ENCODE results near the gene BAG2. TPM values are rescaled to one million over a fixed set of nuclear protein-coding genes. Genes with fewer than 3 reads are reported as not detected.

BAG2 gene
- total RNA-seq, 2 donors from 2014 or later: 15.7 to 19.6 TPM

DNA sequence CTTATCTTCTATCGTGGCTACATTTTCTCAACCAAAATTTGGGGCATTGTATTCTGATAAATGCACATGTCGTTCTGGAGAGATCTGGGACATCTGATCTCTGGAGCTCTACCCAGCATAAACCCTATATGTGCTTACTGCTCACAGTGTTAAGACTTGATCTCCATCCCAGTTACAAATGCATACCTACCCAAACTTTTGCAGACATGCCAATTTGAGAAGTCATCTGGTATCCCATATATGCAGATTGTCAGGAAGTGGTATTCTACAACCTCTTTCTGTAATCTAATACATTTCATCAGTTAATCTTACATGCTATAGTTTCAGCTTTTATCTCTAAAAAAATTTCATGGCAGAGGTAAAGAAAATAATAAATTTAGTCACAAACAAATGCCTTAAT is 11.2 kb downstream of the BAG2 start:
- Histone ChIP-seq H3K27me3 (replicated peaks; ENCODE audit: insufficient read depth) (no peaks in the 10 kb centered on the region), H3K27ac (no peak overlapping the region), H3K4me3 (no peak overlapping the region), H3K9me3 (no peaks in the 10 kb centered on the region), H3K36me3 (peaks cover 18% of the 10 kb centered on the region), H3K4me1 (ENCODE audit: control insufficient read depth in 1 of 2, low read depth in 2 of 2) (peaks cover 15 to 23% of the 10 kb centered on the region in 2 donors)
- TF ChIP-seq, protein P1, sequence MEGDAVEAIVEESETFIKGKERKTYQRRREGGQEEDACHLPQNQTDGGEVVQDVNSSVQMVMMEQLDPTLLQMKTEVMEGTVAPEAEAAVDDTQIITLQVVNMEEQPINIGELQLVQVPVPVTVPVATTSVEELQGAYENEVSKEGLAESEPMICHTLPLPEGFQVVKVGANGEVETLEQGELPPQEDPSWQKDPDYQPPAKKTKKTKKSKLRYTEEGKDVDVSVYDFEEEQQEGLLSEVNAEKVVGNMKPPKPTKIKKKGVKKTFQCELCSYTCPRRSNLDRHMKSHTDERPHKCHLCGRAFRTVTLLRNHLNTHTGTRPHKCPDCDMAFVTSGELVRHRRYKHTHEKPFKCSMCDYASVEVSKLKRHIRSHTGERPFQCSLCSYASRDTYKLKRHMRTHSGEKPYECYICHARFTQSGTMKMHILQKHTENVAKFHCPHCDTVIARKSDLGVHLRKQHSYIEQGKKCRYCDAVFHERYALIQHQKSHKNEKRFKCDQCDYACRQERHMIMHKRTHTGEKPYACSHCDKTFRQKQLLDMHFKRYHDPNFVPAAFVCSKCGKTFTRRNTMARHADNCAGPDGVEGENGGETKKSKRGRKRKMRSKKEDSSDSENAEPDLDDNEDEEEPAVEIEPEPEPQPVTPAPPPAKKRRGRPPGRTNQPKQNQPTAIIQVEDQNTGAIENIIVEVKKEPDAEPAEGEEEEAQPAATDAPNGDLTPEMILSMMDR (IDR thresholded peaks at IDR 0.05): no peak
- DNase-seq (ENCODE audit: low spot score): no peak
- no peak for ATAC-seq (ENCODE audit: insufficient number of reproducible peaks, low FRiP score, low read depth)

DNA sequence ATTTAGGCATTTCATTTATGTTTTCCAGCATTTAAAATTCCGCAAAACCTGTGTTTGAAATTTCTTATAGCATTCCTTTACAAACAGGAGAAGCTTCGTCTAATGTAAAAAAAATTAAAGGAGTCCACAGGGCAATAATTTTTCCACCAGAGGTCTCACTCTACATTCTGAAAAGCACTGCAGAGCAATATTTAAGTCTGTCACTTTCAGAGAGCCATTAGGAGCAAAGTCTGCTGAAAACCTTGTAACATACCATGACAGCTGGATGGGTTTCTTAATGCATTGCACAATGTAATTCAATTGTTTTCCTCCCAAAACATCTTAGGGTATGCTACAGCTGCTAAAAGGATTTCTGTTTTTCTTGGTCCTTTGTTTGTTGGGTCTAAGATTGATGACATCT is 18.0 kb downstream of the BAG2 start:
- Histone ChIP-seq H3K9me3 (no peaks in the 10 kb centered on the region), H3K36me3 (peaks cover 9% of the 10 kb centered on the region), H3K4me3 (no peak overlapping the region), H3K4me1 (ENCODE audit: control insufficient read depth in 1 of 2, low read depth in 2 of 2) (no peaks in the 10 kb centered on the region), H3K27me3 (replicated peaks; ENCODE audit: insufficient read depth) (no peaks in the 10 kb centered on the region), H3K27ac (no peak overlapping the region)
- TF ChIP-seq, protein P1 (IDR thresholded peaks at IDR 0.05): peak; percentile 52
- DNase-seq (ENCODE audit: low spot score) (no peak), ATAC-seq (ENCODE audit: insufficient number of reproducible peaks, low FRiP score, low read depth) (no peak)

DNA sequence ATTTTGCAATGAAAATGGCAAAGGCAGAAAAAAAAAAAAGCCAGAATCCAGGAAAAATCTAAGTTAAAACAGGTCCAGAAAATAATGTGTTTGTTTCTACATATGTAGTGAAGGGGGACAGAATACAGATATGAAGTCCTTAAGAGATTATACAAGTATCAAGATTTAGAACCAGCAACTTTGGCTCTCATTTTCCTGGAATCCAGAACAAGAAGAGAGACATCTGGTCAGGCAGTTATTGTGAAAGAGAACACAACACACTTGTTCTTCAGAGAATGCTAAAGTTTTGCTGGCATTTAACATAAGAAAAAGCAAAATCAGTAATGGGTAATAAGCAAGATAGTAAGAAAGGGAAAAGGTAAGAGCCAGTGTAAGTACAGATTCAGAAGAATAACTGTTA is 21.1 kb downstream of the BAG2 start:
- Histone ChIP-seq H3K36me3 (peaks cover 9% of the 10 kb centered on the region), H3K4me3 (no peak overlapping the region), H3K27ac (peak overlapping the region in 1 of 2 donors; percentile 1), H3K27me3 (replicated peaks; ENCODE audit: insufficient read depth) (no peaks in the 10 kb centered on the region), H3K9me3 (no peaks in the 10 kb centered on the region), H3K4me1 (ENCODE audit: control insufficient read depth in 1 of 2, low read depth in 2 of 2) (peaks cover 0 to 3% of the 10 kb centered on the region in 2 donors)
- DNase-seq (ENCODE audit: low spot score) (no peak), ATAC-seq (ENCODE audit: insufficient number of reproducible peaks, low FRiP score, low read depth) (no peak)
- TF ChIP-seq, protein P1 (IDR thresholded peaks at IDR 0.05): no peak

DNA sequence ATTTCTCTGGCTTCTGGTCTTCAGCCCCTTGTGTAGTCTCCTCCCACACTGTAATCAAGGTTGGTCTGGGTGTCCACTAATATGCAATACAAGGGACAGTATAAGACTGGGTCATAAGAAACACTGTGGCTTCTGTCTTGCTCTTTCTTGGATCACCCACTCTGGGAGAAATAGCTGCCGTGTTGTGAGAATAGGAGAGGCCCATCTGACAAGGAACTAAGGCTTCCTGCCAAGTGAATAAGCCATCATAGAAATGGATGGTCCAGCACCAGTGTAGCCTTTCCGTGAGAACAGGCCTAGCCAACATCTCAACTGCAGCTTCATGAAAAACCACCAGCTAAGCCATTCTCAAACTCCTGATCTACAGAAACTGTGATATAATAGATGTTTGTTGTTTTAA is 23.3 kb downstream of the BAG2 start:
- ATAC-seq (ENCODE audit: insufficient number of reproducible peaks, low FRiP score, low read depth): no peak
- Histone ChIP-seq H3K4me1 (ENCODE audit: control insufficient read depth in 1 of 2, low read depth in 2 of 2) (peaks cover 9 to 21% of the 10 kb centered on the region in 2 donors), H3K36me3 (peaks cover 4% of the 10 kb centered on the region), H3K27ac (no peak overlapping the region), H3K4me3 (no peak overlapping the region), H3K9me3 (no peaks in the 10 kb centered on the region), H3K27me3 (replicated peaks; ENCODE audit: insufficient read depth) (no peaks in the 10 kb centered on the region)
- TF ChIP-seq, protein P1 (IDR thresholded peaks at IDR 0.05): no peak
- DNase-seq (ENCODE audit: low spot score): no peak

DNA sequence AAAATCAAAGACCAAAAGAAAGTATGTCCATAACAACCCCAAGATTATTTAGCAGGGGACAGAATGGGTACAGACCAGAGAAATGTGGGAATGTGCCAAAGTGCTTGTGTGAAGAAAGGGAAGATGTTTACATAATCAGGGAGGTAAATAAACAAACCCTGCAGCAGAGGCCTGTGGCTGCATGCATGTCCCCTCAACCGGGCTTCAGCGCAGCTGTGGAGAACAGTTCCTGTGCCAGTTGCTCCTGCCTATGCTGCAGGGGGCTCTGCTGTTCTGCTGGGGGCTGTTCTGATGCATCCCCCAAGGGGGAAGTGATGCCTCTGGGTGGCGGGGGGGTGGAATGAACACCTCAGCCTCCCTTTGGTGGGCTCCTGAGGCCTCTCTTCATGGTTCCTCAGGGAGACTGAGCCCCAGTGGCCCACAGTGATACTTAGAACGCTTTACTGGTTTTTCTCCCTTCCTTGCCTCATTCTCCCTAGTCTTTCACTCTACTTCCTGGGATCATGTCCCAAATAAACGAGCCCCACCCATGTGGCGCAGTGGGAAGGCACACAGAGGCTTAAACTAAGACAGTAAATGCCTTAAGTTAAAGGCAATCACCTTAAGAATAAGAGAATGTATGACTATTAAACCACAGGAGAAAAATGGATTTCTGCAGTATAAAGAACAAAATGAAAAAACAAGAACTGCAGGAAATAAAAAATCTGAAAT is 27.0 kb downstream of the BAG2 start:
- no peak overlapping the region for H3K4me3 ChIP-seq
- no peak for ATAC-seq (ENCODE audit: insufficient number of reproducible peaks, low FRiP score, low read depth)
- no peak for DNase-seq (ENCODE audit: low spot score)
- no peaks in the 10 kb centered on the region for H3K9me3 ChIP-seq
- peak overlapping the region in 1 of 2 donors; percentile 13 for H3K27ac ChIP-seq
- TF ChIP-seq, protein P1 (IDR thresholded peaks at IDR 0.05): no peak
- peaks cover 10 to 21% of the 10 kb centered on the region in 2 donors for H3K4me1 ChIP-seq (ENCODE audit: control insufficient read depth in 1 of 2, low read depth in 2 of 2)
- H3K36me3 ChIP-seq: no peaks in the 10 kb centered on the region
- H3K27me3 ChIP-seq (replicated peaks; ENCODE audit: insufficient read depth): no peaks in the 10 kb centered on the region
